GM19025 (cell line): Measurements from ENCODE around the gene SASH1.

Source experiments
- ATAC-seq: cut with Tn5 transposase; IDR thresholded peaks from one replicate; pipeline ENCODE4 v1.9.1; 2021; ENCODE audit warnings: mild to moderate bottlenecking, low read depth, moderate library complexity; ENCODE audit not compliant: unreplicated experiment

Gene SASH1

GRCh38 chr6:148396926-148397325, 54.3 kb downstream of the SASH1 start:
- ATAC-seq, result no peak

DNA sequence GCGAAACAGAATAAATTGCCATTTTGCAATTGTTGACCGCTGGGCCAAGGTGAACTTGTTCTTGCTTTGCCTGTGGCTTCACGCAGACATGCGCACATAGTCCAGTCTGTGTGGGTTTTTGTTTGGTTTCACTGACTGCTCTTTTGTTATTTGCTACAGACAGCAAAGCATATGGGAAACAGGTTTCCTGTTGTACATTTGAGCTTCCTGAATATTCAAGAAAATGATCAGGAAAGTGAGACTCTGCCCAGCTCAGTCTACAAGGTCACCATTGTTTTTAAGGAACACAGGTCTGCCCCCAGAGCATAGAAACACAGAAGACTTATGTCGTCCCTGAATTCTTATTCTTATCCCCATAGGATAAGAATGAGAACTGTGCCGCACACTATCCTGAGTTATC, 55.6 kb downstream of the SASH1 start:
- no peak for ATAC-seq

DNA sequence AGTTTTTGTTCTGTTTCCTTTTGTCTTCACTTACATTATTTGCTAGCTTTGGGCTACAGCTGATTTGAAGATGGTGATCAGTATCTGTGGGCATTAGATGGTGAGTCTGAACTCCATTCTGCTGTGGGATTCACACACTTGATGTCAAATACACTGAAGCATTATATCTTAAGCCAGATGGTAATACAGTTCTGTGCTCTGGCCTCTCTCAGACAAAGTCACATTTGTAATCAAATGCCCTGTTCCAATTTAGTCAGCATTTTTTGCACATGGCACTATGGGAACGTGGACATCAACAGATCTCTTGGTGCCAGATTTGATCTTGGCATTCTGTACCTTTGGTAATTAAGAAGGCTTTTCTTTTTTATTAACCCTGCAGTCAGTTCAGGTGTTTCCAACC, 56.0 kb downstream of the SASH1 start:
- ATAC-seq, result no peak

DNA sequence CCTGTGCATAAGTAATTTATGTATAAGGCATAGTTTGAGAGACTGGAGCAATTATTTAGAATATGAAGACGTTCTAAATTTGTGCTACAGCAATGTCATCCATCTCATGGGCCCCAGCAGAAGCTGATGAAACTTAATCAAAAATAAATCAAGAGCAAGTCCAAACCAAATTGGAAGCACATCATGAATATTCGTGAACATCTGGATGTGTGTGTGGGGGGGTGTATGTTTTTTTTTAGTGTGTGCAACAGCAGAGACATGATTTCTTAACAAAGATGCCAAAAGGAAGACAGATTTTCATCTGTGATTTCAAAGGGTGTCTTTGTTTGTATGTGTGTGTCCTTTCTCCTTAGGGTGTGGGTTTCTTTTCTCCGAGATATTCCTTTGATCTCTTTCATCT, 58.9 kb downstream of the SASH1 start:
- no peak for ATAC-seq

- ATAC-seq, result no peak
Measured at GRCh38 chr6:148404456-148405054, 61.9 kb downstream of the SASH1 start.

- ATAC-seq, result no peak
Measured at GRCh38 chr6:148405894-148406293, 63.3 kb downstream of the SASH1 start.

DNA sequence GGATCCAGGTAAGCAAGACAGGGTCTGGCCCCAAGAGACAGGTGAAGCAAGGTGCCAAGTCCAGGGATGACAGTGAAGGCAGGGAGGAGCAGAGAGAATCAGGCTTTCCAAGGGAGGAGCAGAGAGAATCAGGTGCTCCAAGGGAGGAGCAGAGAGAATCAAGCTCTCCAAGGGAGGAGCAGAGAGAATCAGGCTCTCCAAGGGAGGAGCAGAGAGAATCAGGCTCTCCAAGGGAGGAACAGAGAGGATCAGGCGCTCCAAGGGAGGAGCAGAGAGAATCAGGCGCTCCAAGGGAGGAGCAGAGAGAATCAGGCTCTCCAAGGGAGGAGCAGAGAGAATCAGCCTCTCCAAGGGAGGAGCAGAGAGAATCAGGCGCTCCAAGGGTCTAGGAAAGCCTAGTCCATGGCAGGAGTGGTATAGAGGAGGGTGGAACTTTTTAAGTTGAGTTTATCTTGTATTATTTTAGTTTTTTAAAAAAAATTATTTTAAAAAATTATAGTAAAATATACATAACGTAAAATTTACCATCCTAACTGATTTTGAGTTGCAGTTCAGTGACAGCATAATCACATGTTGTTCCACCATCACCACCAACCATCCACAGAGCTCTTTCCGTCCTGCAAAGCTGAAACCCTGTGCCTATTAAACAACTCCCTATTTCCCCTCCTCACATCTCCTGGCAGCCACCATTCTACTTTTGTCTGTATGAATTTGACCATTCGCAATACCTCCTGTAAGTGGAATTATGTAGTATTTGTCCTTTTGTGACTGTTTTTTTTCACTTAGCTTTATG, 64.1 kb downstream of the SASH1 start:
- ATAC-seq, result no peak

DNA sequence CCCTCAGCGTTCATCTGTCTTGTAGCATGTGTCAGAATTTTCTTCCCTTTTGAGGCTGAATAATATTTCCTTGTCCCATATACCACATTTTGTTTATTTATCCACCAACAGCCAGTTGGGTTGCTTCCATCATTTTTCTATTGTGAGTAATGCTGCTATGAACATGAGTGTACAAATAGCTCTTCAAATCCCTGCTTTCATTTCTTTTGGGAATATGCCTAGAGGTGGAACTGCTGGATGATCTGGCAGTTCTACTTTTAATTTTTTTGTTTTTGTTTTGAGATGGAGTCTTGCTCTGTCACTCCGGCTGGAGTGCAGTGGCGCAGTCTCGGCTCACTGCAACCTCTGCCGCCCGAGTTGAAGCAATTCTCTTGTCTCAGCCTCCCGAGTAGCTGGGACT, 64.7 kb downstream of the SASH1 start:
- ATAC-seq, result no peak

DNA sequence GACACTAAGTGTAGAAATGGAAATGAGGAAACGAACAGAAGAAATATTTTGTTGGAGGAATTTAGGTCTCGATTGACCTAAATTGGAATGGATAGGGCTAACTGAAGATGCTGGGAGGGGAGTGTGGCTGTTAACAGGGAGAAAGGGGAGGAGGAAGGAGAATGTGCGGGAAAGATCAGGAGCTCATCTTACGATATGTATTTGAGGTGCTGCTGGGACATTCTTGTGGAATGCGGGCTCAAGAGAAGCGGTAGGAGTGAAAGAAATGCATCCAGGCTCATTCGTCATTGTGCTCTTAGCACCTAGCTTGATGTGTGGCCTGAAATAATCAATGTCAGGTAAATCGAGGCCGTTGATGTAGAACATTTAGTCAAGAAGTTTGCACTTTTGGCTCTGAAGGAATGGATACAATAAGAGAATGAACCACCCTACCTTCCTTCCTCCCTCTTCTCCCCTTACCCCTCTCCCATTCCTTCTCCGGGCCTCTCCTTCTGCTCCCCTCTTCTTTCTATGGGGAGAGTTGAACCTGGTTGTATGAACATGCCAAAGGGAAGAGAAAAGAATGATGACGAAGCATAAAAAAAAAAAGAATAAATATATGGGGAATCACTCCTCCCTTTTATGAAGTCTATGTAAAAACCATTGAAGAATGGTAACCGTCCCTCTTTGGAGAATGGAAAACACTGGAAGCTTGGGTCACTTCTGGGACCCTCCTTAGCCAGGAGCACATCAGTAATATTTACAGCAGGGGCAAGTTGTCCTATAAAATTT, 70.9 kb downstream of the SASH1 start:
- ATAC-seq, result no peak

- ATAC-seq, result no peak
Measured at GRCh38 chr6:148414092-148414489, 71.5 kb downstream of the SASH1 start.

- no peak for ATAC-seq
Measured at GRCh38 chr6:148414836-148415235, 72.2 kb downstream of the SASH1 start.

GRCh38 chr6:148415511-148416260, 73.0 kb downstream of the SASH1 start:
- no peak for ATAC-seq

DNA sequence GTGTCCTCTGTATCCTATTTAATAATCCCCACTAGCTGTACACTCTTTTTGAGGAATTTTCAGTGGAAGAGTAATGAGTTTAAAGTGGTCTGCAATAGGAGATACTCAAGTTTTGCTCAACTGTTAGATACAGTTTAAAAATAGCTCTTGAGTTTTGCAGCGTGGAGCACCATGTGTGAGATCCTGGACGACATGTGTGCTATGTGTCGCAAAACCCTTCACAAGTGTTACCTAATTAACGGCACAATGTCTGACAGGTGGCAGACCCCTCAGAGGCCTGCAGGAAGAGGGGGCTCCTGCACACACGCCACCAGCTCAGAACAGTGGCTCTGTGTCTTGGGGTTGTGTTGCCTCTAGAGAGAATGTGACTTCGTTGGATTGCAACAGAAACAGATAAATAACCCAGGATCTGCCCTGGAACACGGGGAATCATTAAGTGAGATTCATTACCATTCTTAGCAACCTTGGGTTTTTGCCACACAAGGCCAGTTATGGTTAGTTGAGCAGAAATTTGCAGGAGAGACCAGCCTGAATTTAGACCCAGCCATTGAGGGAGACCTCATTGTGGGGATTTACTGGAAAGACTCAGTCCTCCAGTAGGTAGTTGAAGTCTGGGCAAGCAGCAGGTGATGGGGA, 73.8 kb downstream of the SASH1 start:
- ATAC-seq, result no peak

GRCh38 chr6:148417045-148417444, 74.4 kb downstream of the SASH1 start:
- ATAC-seq, result no peak

GRCh38 chr6:148419430-148419829, 76.8 kb downstream of the SASH1 start:
- ATAC-seq, result no peak

DNA sequence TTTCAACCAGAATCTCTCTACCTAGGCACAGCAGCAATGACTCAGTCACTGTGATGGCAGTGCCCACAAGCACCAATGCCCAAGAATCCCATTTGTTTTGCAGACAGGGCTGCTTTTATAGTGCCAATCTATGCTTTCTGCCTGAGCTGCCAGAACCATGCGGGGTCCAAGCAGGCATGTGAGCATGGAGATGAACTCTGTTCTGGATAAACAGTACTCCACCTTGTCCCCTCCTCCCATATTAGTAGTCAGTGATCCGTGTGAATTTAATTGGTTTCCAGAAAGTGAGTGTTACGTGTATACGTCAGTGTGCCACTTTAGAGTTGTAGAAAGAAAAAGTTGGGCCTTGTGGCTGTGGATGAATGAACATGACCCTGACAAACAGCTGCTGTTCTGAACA, 79.4 kb downstream of the SASH1 start:
- no peak for ATAC-seq

DNA sequence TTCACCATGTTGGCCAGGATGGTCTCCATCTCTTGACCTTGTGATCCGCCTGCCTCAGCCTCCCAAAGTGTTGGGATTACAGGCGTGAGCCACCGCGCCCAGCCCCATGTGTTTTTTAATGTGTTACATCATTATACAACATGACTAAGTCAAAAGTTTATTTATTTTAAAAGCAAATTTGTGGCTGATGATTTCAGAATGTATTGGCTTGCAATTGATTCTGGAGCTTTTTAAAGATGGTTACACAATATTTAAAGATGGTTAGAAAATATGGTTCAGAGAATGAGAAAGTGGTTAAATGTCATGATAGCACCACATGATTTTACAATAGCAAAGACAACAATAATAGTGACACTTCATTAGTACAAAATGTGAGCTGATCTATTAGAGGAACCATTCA, 80.5 kb downstream of the SASH1 start:
- no peak for ATAC-seq

GRCh38 chr6:148423601-148424270, 81.1 kb downstream of the SASH1 start:
- no peak for ATAC-seq

GRCh38 chr6:148425443-148425842, 82.8 kb downstream of the SASH1 start:
- ATAC-seq, result no peak
